GM19467 (cell line): ENCODE results near the gene TMEM165.
"Not testable (repeated sequence)": the region's sequence is repeated elsewhere in the genome, so short reads cannot be mapped to it uniquely, and the experiment has no call there.

Experiments
- ATAC-seq: cut with Tn5 transposase; IDR thresholded peaks from one replicate; pipeline ENCODE4 v1.9.1; 2021; ENCODE audit warnings: mild to moderate bottlenecking, moderate library complexity; ENCODE audit not compliant: unreplicated experiment

Gene TMEM165

GRCh38 chr4:55395529-55396307, at the start of gene TMEM165:
Gene TMEM165 (plus strand): TSS chr4:55395957. CDS start chr4:55396190, 233 bp downstream.
- peak; percentile 94 for ATAC-seq

- peak; percentile 97 for ATAC-seq
Observed at GRCh38 chr4:55345980-55346850, 49.5 kb upstream of the TMEM165 start, which contains the start of gene SRD5A3. Gene SRD5A3 (plus strand): TSS chr4:55346242. CDS start chr4:55346337, 95 bp downstream.

GRCh38 chr4:55346851-55347255, 48.9 kb upstream of the TMEM165 start:
- no peak for ATAC-seq

- ATAC-seq, result no peak
Observed at GRCh38 chr4:55347610-55348228, 48.0 kb upstream of the TMEM165 start.

GRCh38 chr4:55348466-55348865, 47.3 kb upstream of the TMEM165 start:
- no peak for ATAC-seq

- not testable (repeated sequence) for ATAC-seq
Observed at GRCh38 chr4:55350870-55351269, 44.9 kb upstream of the TMEM165 start.

GRCh38 chr4:55351824-55352223, 43.9 kb upstream of the TMEM165 start:
- ATAC-seq, result no peak

- no peak for ATAC-seq
Observed at GRCh38 chr4:55352726-55353125, 43.0 kb upstream of the TMEM165 start.

GRCh38 chr4:55353228-55353747, 42.5 kb upstream of the TMEM165 start:
- ATAC-seq, result not testable (repeated sequence)

- ATAC-seq, result no peak
Observed at GRCh38 chr4:55354648-55355047, 41.1 kb upstream of the TMEM165 start.

- ATAC-seq, result no peak
Observed at GRCh38 chr4:55355555-55355954, 40.2 kb upstream of the TMEM165 start.

- no peak for ATAC-seq
Observed at GRCh38 chr4:55356991-55357461, 38.7 kb upstream of the TMEM165 start.

- no peak for ATAC-seq
Observed at GRCh38 chr4:55358246-55358645, 37.5 kb upstream of the TMEM165 start.

- no peak for ATAC-seq
Observed at GRCh38 chr4:55358668-55359067, 37.1 kb upstream of the TMEM165 start.

- ATAC-seq, result no peak
Observed at GRCh38 chr4:55359397-55359916, 36.3 kb upstream of the TMEM165 start.

GRCh38 chr4:55362938-55363337, 32.8 kb upstream of the TMEM165 start:
- ATAC-seq, result not testable (repeated sequence)

- no peak for ATAC-seq
Observed at GRCh38 chr4:55363691-55364351, 31.9 kb upstream of the TMEM165 start.

GRCh38 chr4:55364691-55365344, 30.9 kb upstream of the TMEM165 start:
- ATAC-seq, result no peak

- ATAC-seq, result no peak
Observed at GRCh38 chr4:55365345-55365728, 30.4 kb upstream of the TMEM165 start.

GRCh38 chr4:55366621-55367020, 29.1 kb upstream of the TMEM165 start:
- ATAC-seq, result no peak
